HG02938 (cell line): ENCODE data around the gene OTUD3.
"Not testable (repeated sequence)": the region's sequence is repeated elsewhere in the genome, so short reads cannot be mapped to it uniquely, and the experiment has no call there.

ENCODE experiments used
- ATAC-seq: cut with Tn5 transposase; IDR thresholded peaks from one replicate; pipeline ENCODE4 v1.9.1; 2021; ENCODE audit warnings: mild to moderate bottlenecking, moderate library complexity; ENCODE audit not compliant: unreplicated experiment

The OTUD3 gene

GRCh38 chr1:19868575-19868974 lies 13.6 kb upstream of the OTUD3 start:
- ATAC-seq: not testable (repeated sequence)

- not testable (repeated sequence) for ATAC-seq
These were observed 12.7 kb upstream of the OTUD3 start for GRCh38 chr1:19869453-19869852.

- ATAC-seq: no peak
These were observed 12.3 kb upstream of the OTUD3 start for GRCh38 chr1:19869929-19870328.

DNA sequence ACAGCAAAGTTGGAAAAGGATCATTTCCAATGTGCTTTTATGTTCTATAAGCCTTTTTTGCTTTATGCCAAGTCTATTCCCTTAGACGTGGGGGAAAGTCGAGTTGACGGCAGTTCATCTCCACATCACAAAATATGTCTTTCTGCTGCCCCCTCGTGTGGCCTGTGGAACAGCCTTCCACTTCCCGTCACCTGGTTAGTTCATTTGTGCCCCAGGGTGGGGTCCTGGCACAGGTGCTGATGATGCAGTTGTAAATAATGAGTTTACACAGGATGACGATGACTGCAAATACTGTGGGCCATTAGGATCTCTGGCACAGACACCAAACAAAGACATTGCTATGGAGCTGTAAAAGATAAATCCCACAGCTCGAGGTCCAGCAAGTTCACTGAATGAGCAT lies 10.0 kb upstream of the OTUD3 start:
- ATAC-seq: no peak

DNA sequence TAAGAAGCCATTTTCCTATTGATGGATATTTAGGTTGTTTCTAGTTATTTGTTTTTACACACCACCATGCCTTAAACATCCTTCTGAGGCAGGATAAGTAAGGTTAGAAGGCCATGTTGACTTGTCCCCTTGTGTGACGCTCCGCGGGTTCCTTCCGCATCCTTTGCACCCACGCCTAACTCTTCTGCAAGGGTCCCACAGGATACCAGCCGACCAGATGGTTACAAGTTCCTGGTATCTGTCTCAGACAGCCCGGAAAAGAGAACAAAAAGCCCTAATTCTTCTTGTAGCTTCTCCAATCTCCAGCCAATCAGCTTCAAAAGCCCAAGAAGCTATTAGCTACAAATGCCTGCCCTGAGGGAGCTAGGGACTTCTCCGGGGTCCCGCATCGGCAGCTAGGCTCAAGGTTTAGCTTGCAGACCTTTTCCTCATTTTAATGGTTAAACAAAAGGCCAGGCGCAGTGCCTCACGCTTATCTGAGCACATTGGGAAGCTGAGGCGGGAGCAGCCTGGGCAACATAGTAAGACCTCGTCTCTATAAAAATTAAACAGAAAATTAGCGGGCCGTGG lies 4.9 kb upstream of the OTUD3 start:
- no peak for ATAC-seq

DNA sequence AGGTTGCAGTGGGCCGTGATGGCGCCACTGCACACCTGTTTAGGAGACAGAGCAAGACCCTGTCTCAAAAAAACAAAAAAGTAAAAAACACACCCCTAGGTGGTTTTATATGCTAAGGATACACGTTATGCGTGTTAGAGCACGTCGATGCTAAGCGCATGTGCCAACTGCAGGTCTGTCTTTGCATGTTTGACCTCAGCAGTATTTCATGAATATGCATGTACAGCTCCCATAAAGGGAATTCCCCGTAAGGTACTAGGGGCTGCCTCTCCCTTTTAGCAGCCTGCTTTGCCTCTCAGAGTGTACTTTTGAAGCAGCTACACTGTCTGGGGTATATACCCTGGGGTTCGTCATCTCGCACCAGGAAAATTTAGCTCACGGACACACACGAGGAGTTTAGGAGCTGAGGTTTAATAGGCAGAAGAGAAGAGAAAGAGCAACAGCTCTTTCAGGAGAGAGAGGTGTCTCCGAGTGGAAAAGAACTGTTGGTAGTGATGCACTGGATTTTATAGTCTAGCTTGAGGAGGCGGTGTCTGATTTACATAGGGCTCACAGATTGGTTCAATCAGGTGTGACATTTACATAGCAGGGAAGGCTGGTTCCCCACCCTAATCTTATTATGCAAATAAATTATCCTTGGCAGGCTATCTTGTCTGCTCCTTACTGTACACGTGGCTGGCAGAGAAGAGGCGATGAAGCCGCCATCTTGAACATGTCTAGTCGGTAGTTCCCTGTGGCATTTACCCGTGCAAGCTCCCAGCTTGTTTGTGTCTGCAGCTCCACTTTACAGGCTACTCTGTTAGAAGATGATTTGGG lies 4.2 kb upstream of the OTUD3 start:
- no peak for ATAC-seq

DNA sequence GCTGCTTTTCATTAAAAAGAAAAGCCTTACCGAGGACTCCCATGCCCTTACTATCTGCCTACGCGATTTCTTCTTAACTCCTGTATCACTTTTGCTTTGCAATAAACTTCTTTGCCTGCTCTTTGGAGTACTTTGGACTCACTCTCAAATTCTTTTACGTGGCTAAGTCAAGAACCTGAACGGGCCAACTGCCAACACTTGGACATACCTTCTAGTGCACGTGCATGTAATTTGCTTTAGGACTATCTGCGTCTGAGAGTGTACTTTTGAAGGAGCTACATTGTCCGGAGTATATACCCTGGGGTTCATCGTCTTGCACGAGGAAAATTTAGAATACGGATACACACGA lies 3.6 kb upstream of the OTUD3 start:
- no peak for ATAC-seq

GRCh38 chr1:19879227-19879626 lies 3.0 kb upstream of the OTUD3 start:
- no peak for ATAC-seq

- ATAC-seq: no peak
These were observed 2.5 kb upstream of the OTUD3 start for GRCh38 chr1:19879661-19880060.

- not testable (repeated sequence) for ATAC-seq
These were observed 1.4 kb upstream of the OTUD3 start for GRCh38 chr1:19880841-19881240.

- ATAC-seq: no peak
These were observed 2.1 kb downstream of the OTUD3 start for GRCh38 chr1:19884312-19884711.

DNA sequence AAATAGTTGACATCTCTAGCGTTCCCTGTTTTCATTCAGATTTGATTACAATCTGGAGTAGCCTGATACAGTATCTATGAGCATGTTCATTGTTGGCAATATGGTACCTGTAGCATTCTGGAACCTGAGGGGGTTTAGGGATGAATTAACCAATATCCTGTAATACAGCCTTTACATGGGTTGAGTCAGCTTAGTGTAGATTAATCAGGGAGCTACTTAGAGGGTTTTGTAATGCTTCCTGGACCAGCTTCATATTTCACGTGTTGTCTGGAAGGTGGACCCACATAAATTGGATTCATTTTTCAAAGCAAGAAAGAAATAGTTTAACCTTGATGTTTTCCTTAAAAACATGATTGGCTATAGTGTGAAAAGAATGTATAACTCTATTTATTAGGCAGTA lies 3.6 kb downstream of the OTUD3 start:
- no peak for ATAC-seq

- ATAC-seq: no peak
These were observed 5.9 kb downstream of the OTUD3 start for GRCh38 chr1:19888112-19888511.

DNA sequence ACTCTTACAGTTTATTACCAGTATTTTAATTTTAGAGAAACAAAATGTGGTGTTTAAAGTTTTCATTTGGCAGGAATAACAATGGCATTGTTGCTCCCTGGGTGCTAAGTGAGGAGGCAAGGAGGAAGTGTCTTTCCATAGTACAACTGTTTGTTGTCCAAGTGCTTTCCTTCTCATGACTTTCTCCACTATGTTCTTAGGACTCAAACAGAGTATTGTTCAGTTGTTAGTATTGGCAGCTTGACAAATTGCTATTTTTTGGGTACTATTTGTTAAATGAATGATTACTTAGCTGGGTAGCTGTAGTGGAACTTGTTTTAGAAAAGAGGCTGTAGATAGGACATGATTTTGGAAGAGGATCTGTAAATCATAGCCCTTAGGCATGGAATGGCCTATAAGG lies 7.5 kb downstream of the OTUD3 start:
- no peak for ATAC-seq

DNA sequence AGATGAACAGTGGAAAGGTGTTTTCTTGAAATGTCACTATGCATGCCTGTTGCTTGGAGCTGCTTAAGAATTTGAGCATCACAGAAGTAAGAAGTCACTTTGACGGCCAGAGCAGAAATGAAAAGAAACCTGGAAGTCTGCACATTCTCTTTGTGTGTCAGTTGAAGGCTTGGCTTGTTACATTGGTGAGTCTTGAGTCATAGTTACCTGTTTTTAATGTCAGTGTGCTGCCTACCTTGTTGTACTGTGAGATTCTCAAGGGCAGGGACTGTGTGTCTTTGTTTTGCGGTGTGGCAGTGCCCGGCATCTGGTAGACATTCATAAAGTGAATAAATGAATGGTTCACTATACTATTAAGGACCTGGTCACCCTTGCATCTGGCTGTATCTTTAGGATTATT lies 9.9 kb downstream of the OTUD3 start:
- no peak for ATAC-seq

- ATAC-seq: no peak
These were observed 10.5 kb downstream of the OTUD3 start for GRCh38 chr1:19892628-19893168.

GRCh38 chr1:19893687-19894086 lies 11.5 kb downstream of the OTUD3 start:
- ATAC-seq: no peak

DNA sequence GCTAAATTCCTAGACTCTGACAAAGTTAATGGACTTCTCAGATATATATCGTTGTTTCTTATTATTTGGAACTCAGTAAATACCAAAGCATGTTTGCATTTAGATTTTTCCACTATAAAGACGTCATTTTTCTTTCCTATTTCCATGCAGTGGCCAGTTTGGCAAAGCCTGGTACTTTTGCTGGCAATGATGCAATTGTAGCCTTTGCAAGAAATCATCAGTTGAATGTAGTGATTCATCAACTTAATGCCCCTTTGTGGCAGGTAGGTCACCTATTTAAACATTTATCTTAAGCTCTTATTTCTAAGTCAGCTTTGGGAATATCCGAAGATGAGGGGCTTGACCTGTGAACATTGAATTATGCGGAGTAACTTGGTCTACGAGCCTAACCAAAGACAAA lies 12.0 kb downstream of the OTUD3 start:
- ATAC-seq: no peak

GRCh38 chr1:19901653-19902052 lies 19.5 kb downstream of the OTUD3 start:
- ATAC-seq: no peak

DNA sequence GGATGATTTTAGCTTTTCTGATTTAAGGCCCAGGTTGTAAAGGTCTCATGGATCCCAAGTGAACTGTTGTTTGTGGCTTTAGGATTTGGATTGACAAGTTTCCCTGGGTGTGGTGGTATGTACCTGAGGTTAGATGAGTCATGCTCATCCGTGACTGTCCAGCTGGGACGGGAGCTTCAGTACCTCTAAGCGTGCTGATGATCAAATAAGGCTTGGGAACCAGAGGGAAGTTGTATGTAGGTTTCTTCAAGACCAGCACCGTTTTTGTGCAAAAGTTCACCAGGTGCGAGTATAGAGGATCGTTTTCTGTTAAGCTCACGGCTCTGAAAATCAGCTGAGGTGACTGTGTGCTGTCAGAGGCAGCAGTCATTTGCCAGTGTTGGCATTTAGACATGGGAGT lies 21.4 kb downstream of the OTUD3 start:
- ATAC-seq: no peak

- ATAC-seq: no peak
These were observed 25.3 kb downstream of the OTUD3 start for GRCh38 chr1:19907456-19907855.

DNA sequence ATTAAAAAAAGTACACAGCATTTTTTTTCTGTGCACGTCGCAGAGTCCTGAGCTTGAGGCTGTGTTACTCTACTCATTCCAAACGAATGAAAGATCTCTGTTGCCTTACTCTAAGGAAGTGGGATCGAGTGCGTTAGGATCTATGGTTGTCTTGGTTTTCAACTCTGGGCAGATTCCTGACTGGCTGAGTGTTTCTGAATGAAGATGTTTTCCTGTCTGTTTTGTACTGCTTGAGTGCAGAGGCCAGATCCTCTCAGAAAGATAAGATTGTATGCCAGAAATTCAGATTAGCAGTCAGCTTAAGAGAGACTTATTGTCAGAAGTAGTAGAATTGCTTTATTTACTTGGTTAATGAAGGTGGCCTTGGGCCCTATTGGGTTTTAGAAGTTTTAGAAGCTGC lies 27.2 kb downstream of the OTUD3 start:
- no peak for ATAC-seq

DNA sequence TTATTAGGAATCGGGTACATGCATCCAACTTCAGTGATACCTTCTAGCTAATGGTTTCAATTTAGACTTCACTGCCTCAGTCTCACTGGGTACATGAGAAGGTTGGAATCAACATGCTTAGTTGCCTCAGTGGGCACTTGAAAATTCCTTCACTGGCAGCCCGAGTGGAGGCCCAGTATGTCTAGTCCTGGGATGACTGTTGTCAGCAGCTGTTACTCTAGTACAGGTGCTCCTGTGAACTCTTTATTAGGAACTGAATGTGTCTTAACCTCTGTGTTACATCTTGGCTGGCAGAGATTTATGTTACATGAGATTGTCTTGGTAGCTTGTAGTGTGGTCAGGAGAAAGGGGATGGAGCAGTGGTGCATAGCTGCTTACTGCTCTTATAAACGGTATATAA lies 27.8 kb downstream of the OTUD3 start:
- ATAC-seq: no peak
